Measurements from ENCODE around the gene AREG. TPM values are rescaled to one million over a fixed set of nuclear protein-coding genes. Genes with fewer than 3 reads are reported as not detected.
A peak's percentile ranks its signal among the peaks of the same experiment; 100 is the strongest.

Gene AREG
- total RNA-seq, 4 donors from 2014 or later: 4.0 to 56.1 (median 22.5) TPM

DNA sequence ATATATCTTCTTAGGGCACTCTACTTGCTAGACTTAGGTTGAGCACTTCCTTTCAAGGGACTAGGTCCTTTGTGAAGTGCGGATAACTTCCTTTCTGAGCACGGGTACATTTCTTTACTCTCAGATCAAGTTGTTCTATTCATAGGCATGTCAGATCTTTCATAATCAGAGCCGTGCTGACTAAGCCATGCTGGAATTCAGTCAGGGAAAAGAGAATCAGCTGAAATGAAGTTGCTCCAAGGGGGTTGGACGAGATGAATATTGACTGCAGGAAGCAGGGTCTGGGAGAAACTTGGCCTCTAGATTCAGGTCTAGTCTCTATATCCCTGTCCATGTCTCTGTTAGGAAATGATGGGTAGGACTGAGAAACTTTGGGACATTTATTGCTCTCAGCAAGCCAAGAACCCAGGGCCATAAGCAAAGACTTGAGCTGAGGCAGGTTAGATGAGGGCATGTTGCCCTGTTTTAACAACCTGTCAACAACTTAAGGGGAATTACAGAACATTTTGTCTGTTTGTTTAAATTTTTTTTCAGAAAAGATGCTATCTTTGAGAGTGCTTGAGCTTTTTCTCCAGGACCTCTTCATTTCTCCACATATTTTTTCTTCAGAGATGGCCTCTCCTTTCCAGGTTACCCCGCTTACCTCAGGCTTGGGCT, 28.3 kb downstream of the AREG start:
- in situ Hi-C loops (cut with MboI; ENCODE audit: low sequenced_read_pairs in 4 of 4): no loop called here
- TF ChIP-seq, protein P1, sequence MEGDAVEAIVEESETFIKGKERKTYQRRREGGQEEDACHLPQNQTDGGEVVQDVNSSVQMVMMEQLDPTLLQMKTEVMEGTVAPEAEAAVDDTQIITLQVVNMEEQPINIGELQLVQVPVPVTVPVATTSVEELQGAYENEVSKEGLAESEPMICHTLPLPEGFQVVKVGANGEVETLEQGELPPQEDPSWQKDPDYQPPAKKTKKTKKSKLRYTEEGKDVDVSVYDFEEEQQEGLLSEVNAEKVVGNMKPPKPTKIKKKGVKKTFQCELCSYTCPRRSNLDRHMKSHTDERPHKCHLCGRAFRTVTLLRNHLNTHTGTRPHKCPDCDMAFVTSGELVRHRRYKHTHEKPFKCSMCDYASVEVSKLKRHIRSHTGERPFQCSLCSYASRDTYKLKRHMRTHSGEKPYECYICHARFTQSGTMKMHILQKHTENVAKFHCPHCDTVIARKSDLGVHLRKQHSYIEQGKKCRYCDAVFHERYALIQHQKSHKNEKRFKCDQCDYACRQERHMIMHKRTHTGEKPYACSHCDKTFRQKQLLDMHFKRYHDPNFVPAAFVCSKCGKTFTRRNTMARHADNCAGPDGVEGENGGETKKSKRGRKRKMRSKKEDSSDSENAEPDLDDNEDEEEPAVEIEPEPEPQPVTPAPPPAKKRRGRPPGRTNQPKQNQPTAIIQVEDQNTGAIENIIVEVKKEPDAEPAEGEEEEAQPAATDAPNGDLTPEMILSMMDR (IDR thresholded peaks at IDR 0.05 in 4 of 5, conservative IDR thresholded peaks at IDR 0.05 in 1 of 5): no peak
- no peak for TF ChIP-seq POLR2A (IDR thresholded peaks at IDR 0.05)
- DNase-seq (peak in 1 of 2 donors; percentile 23), ATAC-seq (peak; percentile 88 to 99)
- Histone ChIP-seq H3K27ac (no peak overlapping the region), H3K36me3 (no peaks in the 10 kb centered on the region), H3K27me3 (no peaks in the 10 kb centered on the region), H3K4me3 (no peak overlapping the region), H3K4me1 (peaks cover 0 to 4% of the 10 kb centered on the region in 2 donors), H3K9me3 (no peaks in the 10 kb centered on the region)
- intact Hi-C loops (cut with DNase I; ENCODE audit: low total_unique reads): no loop called here

DNA sequence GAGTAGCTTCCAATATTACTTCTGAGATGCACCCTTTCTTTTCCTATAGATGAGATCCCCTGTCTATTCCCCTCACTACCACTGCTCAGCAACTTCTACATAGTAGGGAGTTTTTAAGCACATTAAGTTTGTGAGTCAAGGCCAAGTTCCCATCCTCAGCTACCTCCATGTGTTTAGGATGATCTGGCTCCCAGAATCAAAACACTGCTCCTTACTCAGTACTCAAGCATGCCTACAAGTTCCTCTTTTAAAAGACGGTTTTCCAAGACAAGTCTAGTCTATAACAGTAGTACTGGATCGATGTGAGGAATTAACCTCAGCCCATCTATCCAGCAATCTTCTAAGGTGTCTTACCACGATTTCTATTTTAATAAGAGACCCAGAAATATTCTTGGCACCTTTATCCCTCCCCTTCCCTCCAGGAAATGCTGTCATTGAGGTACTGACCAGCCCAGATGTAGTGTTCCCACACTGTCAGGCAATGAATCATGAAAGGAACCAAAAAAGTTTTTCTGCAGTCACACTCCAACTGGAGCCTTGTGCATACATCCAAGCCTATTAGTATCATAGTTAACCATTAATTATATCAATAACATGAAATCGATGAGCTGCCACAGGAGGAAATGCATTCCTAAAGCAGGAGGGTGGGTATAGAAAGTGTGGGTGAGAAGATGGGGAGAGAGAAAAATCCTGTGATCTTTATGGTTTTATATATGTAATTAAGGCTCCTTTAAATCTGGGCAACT, 29.6 kb downstream of the AREG start:
- Histone ChIP-seq H3K4me1 (peaks cover 0 to 4% of the 10 kb centered on the region in 2 donors), H3K27ac (no peak overlapping the region), H3K27me3 (no peaks in the 10 kb centered on the region), H3K9me3 (no peaks in the 10 kb centered on the region), H3K4me3 (no peak overlapping the region), H3K36me3 (no peaks in the 10 kb centered on the region)
- no peak for DNase-seq
- in situ Hi-C loops (cut with MboI; ENCODE audit: low sequenced_read_pairs in 4 of 4) (no loop called here), intact Hi-C loops (cut with DNase I; ENCODE audit: low total_unique reads) (no loop called here)
- ATAC-seq: no peak
- TF ChIP-seq POLR2A (IDR thresholded peaks at IDR 0.05): no peak
- TF ChIP-seq, protein P1 (IDR thresholded peaks at IDR 0.05 in 4 of 5, conservative IDR thresholded peaks at IDR 0.05 in 1 of 5): no peak

DNA sequence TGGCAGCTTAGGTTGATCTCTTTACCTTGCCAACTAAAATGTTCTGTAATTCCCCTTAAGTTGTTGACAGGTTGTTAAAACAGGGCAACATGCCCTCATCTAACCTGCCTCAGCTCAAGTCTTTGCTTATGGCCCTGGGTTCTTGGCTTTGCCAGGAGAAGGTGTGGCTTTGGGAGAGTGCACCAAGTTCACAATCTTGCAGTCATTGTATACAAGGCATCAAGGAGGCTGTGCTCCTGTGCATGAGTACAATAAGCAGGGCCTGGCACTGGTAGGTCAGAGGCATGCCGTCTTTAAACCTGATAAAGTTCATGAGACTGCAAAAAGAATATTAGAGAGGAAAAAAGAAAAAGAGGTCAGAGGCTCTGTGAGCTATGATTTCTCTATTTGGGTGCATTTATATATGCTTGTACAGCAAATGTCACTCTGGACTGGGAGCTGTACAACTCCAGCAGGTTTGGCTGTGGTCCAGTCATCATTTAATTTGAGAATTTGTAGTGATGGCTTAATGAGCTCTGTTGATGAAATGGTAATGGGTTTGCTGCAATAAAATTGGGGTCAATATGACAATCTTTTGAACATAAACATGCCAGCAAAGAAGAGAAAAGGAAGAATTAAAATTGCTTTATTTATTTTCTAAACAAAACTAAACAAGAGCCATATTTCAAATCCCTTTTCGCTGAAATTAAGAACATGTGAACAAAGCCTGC, 30.3 kb downstream of the AREG start:
- Histone ChIP-seq H3K27me3 (no peaks in the 10 kb centered on the region), H3K27ac (no peak overlapping the region), H3K4me1 (peaks cover 0 to 4% of the 10 kb centered on the region in 2 donors), H3K4me3 (no peak overlapping the region), H3K9me3 (no peaks in the 10 kb centered on the region), H3K36me3 (no peaks in the 10 kb centered on the region)
- intact Hi-C loops (cut with DNase I; ENCODE audit: low total_unique reads) (no loop called here), in situ Hi-C loops (cut with MboI; ENCODE audit: low sequenced_read_pairs in 4 of 4) (no loop called here)
- TF ChIP-seq POLR2A (IDR thresholded peaks at IDR 0.05): no peak
- TF ChIP-seq, protein P1 (IDR thresholded peaks at IDR 0.05 in 4 of 5, conservative IDR thresholded peaks at IDR 0.05 in 1 of 5): no peak
- ATAC-seq (no peak), DNase-seq (no peak)

DNA sequence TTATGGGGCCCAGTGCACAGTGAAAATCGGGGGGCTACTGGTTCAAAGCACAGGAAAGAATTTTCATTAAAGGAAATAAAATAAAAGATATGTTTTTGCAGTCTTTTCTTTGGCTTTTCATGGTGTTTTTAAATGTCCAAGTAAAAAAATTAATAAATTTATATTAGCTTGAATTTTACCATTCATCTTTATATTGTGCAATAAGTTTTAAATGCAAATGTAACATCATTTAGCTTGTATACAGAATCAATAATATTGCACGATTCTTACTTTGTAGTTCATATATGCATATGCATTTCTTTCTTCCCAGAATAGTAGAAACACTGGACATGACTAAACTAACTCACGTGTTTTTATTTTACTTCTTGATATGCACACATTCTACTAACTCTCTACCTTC, 31.0 kb downstream of the AREG start:
- Histone ChIP-seq H3K4me3 (no peak overlapping the region), H3K27me3 (no peaks in the 10 kb centered on the region), H3K27ac (no peak overlapping the region), H3K36me3 (no peaks in the 10 kb centered on the region), H3K4me1 (peaks cover 0 to 4% of the 10 kb centered on the region in 2 donors), H3K9me3 (no peaks in the 10 kb centered on the region)
- in situ Hi-C loops (cut with MboI; ENCODE audit: low sequenced_read_pairs in 4 of 4): no loop called here
- intact Hi-C loops (cut with DNase I; ENCODE audit: low total_unique reads): no loop called here
- ATAC-seq (no peak), DNase-seq (no peak)
- TF ChIP-seq, protein P1 (IDR thresholded peaks at IDR 0.05 in 4 of 5, conservative IDR thresholded peaks at IDR 0.05 in 1 of 5): no peak
- TF ChIP-seq POLR2A (IDR thresholded peaks at IDR 0.05): no peak

Measured in gastrocnemius medialis (tissue), 4 donors.